Glutamatergic neuron (in vitro differentiated cells): ENCODE measurements around the gene TPO. TPM values are rescaled to one million over a fixed set of nuclear protein-coding genes. Genes with fewer than 3 reads are reported as not detected.
"Not testable (repeated sequence)": the region's sequence is repeated elsewhere in the genome, so short reads cannot be mapped to it uniquely, and the experiment has no call there.

ENCODE experiments used
- DNase-seq: peaks from one replicate; pipeline ENCODE4 v3.0.0; 2022
- H3K27ac Mint-ChIP-seq: one replicate; pipeline ENCODE4 v1.8.0; 2020; ENCODE audit warnings: mild to moderate bottlenecking, mixed read lengths, inconsistent platforms; ENCODE audit not compliant: unreplicated experiment
- H3K27me3 Mint-ChIP-seq: one replicate; pipeline ENCODE4 v1.8.0; 2020; ENCODE audit warnings: mild to moderate bottlenecking, moderate library complexity, mixed read lengths, inconsistent platforms; ENCODE audit not compliant: unreplicated experiment
- H3K36me3 Mint-ChIP-seq: one replicate; pipeline ENCODE4 v1.8.0; 2020; ENCODE audit warnings: mild to moderate bottlenecking, mixed read lengths, inconsistent platforms; ENCODE audit not compliant: unreplicated experiment
- H3K4me1 Mint-ChIP-seq: one replicate; pipeline ENCODE4 v1.8.0; 2020; ENCODE audit warnings: mild to moderate bottlenecking, low read depth, mixed read lengths, inconsistent platforms; ENCODE audit not compliant: unreplicated experiment
- H3K4me3 Mint-ChIP-seq: one replicate; pipeline ENCODE4 v1.8.0; 2020; ENCODE audit warnings: mild to moderate bottlenecking, mixed read lengths, inconsistent platforms; ENCODE audit not compliant: unreplicated experiment
- H3K9me3 Mint-ChIP-seq: one replicate; pipeline ENCODE4 v1.8.0; 2020; ENCODE audit warnings: mild to moderate bottlenecking, moderate library complexity, mixed read lengths, inconsistent platforms; ENCODE audit not compliant: unreplicated experiment
- CTCF ChIP-seq: fragments of 200-600 bp; sonication (generic); IDR thresholded peaks from one replicate; pipeline ENCODE4 v1.5.0; 2021; ENCODE audit not compliant: partially characterized antibody, unreplicated experiment
- total RNA-seq: library from RNA; stranded (reverse); fragmentation: NEBNext Ultra II Directional; extraction: Animal tissue kit (Norgen Biotek cat#: 25700); gene quantifications from one replicate; pipeline ENCODE4 v1.2.1, GENCODE V29; 2021; ENCODE audit not compliant: unreplicated experiment

Gene TPO
- total RNA-seq, 1 donor from 2014 or later = not detected

- no peaks in the 10 kb centered on the region for H3K9me3 Mint-ChIP-seq
- TF ChIP-seq CTCF = no peak
- H3K4me1 Mint-ChIP-seq = no peaks in the 10 kb centered on the region
- H3K27ac Mint-ChIP-seq = no peak overlapping the region
- no peak for DNase-seq
- H3K36me3 Mint-ChIP-seq = no peaks in the 10 kb centered on the region
- no peaks in the 10 kb centered on the region for H3K27me3 Mint-ChIP-seq
- H3K4me3 Mint-ChIP-seq = no peak overlapping the region
Measured at GRCh38 chr2:1407950-1408675, 5.2 kb upstream of the TPO start.

- Mint-ChIP-seq H3K9me3 (no peaks in the 10 kb centered on the region), H3K36me3 (no peaks in the 10 kb centered on the region), H3K27ac (no peak overlapping the region), H3K4me1 (no peaks in the 10 kb centered on the region), H3K27me3 (peaks cover 2% of the 10 kb centered on the region), H3K4me3 (no peak overlapping the region)
- TF ChIP-seq CTCF = no peak
- DNase-seq = peak; percentile 32
Measured at GRCh38 chr2:1414121-1414520, 858 bp downstream of the TPO start.

- not testable (repeated sequence) for H3K27ac Mint-ChIP-seq, H3K4me3 Mint-ChIP-seq, H3K4me1 Mint-ChIP-seq, H3K9me3 Mint-ChIP-seq, H3K36me3 Mint-ChIP-seq, DNase-seq, H3K27me3 Mint-ChIP-seq
Measured at GRCh38 chr2:1414901-1415300, 1.6 kb downstream of the TPO start.

- no peak for TF ChIP-seq CTCF
- no peak for DNase-seq
- H3K9me3 Mint-ChIP-seq = peaks cover 2% of the 10 kb centered on the region
- H3K36me3 Mint-ChIP-seq = peaks cover 4% of the 10 kb centered on the region
- no peaks in the 10 kb centered on the region for H3K4me1 Mint-ChIP-seq
- no peak overlapping the region for H3K4me3 Mint-ChIP-seq
- peaks cover 2% of the 10 kb centered on the region for H3K27me3 Mint-ChIP-seq
- H3K27ac Mint-ChIP-seq = no peak overlapping the region
Measured at GRCh38 chr2:1415501-1415900, 2.2 kb downstream of the TPO start.

- Mint-ChIP-seq H3K27me3 (peaks cover 2% of the 10 kb centered on the region), H3K36me3 (peaks cover 8% of the 10 kb centered on the region), H3K9me3 (peaks cover 2% of the 10 kb centered on the region), H3K4me1 (no peaks in the 10 kb centered on the region), H3K27ac (no peak overlapping the region), H3K4me3 (no peak overlapping the region)
- DNase-seq = no peak
- TF ChIP-seq CTCF = no peak
Measured at GRCh38 chr2:1418566-1418965, 5.3 kb downstream of the TPO start.
